ENCODE measurements around the gene RDH16.
"Not testable (repeated sequence)": the region's sequence is repeated elsewhere in the genome, so short reads cannot be mapped to it uniquely, and the experiment has no call there.

Gene RDH16

DNA sequence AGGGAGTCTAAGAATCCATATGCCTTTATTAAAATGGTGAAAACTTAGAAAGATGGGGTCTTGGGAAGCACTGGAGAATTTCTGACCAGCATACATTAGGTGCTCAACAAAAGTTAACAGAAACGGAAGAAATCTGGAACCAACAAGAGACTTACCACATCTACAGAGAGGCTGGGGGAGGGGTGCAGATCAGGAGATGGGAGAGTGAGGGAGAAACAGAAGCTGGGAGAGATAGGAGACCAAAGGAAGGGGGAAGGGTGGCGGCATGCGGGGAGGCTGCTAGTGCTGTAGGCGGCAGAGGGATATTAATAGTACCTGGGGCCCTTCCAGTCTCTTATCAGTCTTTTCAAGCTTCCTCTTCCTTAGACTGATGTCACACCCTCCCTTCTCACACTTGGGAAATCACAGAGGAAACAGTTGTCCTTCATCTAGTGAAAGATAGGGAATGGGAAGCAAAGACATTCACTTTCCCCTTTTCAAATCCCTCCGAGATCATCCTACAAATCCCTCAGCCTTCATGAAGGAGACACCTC lies 30.9 kb upstream of the RDH16 start:
- no peaks in the 10 kb centered on the region for H3K27me3 ChIP-seq (ENCODE audit: control insufficient read depth, insufficient read depth, low read length, poor library complexity, severe bottlenecking)
- WGBS, 2 experiments: 78 to 80% methylated on average over 5 of the region's 5 CpGs
- H3K27ac ChIP-seq (ENCODE audit: insufficient read depth, low read depth, low read length, poor library complexity, severe bottlenecking): no peak overlapping the region
- no peak overlapping the region for H3K4me3 ChIP-seq (ENCODE audit: insufficient read depth, low read depth, low read length)
- no peaks in the 10 kb centered on the region for H3K9me3 ChIP-seq (ENCODE audit: control insufficient read depth, low read length)
- no peaks in the 10 kb centered on the region for H3K4me1 ChIP-seq (ENCODE audit: control insufficient read depth, insufficient read depth, low read length)
- no peaks in the 10 kb centered on the region for H3K36me3 ChIP-seq (ENCODE audit: control insufficient read depth, insufficient read depth, low read length)

DNA sequence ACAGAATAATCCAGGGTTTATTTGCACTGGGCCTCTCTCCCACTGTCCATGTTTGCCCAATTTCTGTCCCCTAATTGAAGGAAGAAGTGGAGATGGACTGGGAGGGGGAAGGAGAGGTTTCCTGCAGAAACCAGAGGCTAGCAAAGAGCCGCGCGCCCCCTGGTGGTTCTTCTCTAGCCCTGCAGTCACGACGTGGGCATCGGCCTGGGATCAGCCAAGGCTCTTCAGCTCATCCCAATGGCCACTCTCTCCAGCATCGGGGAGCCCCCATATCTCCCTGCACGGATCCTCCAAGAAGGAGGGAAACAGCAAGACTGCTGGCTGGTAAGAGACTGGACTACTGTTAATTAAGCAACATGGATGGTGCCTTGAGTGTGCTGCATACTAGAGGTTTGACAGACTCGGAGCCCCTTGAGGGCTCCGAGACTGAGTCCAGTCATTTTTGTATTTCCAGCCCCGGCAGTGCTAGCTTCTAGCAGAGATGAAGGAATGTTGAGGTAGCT lies 30.2 kb upstream of the RDH16 start:
- 32 to 35% methylated on average over 11 of the region's 11 CpGs for WGBS, 2 experiments

GRCh38 chr12:56987011-56987410 lies 29.6 kb upstream of the RDH16 start:
- H3K36me3 ChIP-seq (ENCODE audit: control insufficient read depth, insufficient read depth, low read length): no peaks in the 10 kb centered on the region
- H3K27me3 ChIP-seq (ENCODE audit: control insufficient read depth, insufficient read depth, low read length, poor library complexity, severe bottlenecking): no peaks in the 10 kb centered on the region
- no peaks in the 10 kb centered on the region for H3K9me3 ChIP-seq (ENCODE audit: control insufficient read depth, low read length)
- no peak overlapping the region for H3K27ac ChIP-seq (ENCODE audit: insufficient read depth, low read depth, low read length, poor library complexity, severe bottlenecking)
- no peaks in the 10 kb centered on the region for H3K4me1 ChIP-seq (ENCODE audit: control insufficient read depth, insufficient read depth, low read length)
- no peak overlapping the region for H3K4me3 ChIP-seq (ENCODE audit: insufficient read depth, low read depth, low read length)

More for the DNA sequence above, 30.2 kb upstream of the RDH16 start:
- no peaks in the 10 kb centered on the region for H3K9me3 ChIP-seq (ENCODE audit: control insufficient read depth, low read length)
- H3K4me3 ChIP-seq (ENCODE audit: insufficient read depth, low read depth, low read length): no peak overlapping the region
- H3K4me1 ChIP-seq (ENCODE audit: control insufficient read depth, insufficient read depth, low read length): no peaks in the 10 kb centered on the region
- H3K27ac ChIP-seq (ENCODE audit: insufficient read depth, low read depth, low read length, poor library complexity, severe bottlenecking): no peak overlapping the region
- no peaks in the 10 kb centered on the region for H3K36me3 ChIP-seq (ENCODE audit: control insufficient read depth, insufficient read depth, low read length)
- H3K27me3 ChIP-seq (ENCODE audit: control insufficient read depth, insufficient read depth, low read length, poor library complexity, severe bottlenecking): no peaks in the 10 kb centered on the region

DNA sequence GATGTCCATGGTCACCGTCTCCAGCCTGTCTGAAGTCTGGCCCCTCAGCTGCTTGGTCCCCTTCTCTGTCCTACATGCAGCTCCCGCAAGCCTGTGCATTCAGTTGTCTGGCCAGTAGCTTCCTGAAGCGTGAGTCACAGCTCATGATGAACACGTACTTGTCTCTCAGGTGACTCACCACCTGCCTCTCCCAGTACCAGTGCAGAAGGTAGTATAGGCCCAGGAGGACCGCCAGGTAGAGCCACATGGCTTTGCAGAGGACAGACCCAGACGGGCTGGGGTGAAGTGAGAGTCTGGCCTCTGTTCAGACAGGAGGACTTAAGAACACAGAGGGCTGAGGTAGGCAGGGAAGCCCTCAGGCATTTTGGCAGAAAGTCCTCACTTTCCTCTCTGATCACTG lies 28.3 kb upstream of the RDH16 start:
- H3K4me1 ChIP-seq (ENCODE audit: control insufficient read depth, insufficient read depth, low read length); H3K4me3 ChIP-seq (ENCODE audit: insufficient read depth, low read depth, low read length); H3K27ac ChIP-seq (ENCODE audit: insufficient read depth, low read depth, low read length, poor library complexity, severe bottlenecking); H3K27me3 ChIP-seq (ENCODE audit: control insufficient read depth, insufficient read depth, low read length, poor library complexity, severe bottlenecking); H3K9me3 ChIP-seq (ENCODE audit: control insufficient read depth, low read length); H3K36me3 ChIP-seq (ENCODE audit: control insufficient read depth, insufficient read depth, low read length): not testable (repeated sequence)
- 74 to 85% methylated on average over 4 to 5 of the region's 6 CpGs for WGBS, 2 experiments

DNA sequence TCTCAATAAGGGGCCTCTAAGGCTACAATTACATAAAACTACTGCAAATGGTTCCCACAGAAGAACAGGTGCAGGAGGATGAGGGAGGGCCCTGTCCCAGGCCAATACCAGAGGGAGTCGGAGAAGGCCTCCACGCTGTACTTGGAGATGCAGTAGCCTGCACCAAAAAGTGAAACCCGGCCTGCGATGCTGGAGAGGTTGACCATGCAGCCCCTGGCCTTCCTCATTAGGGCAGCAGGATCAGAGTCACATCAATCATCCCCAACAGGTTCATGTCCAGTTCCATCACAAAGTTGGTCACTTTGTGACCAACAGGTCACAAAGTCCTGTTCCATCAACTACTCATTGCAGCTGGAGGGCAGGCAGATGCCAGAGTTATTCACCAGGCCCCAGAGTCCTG lies 26.0 kb upstream of the RDH16 start:
- no peak overlapping the region for H3K27ac ChIP-seq (ENCODE audit: insufficient read depth, low read depth, low read length, poor library complexity, severe bottlenecking)
- no peaks in the 10 kb centered on the region for H3K9me3 ChIP-seq (ENCODE audit: control insufficient read depth, low read length)
- H3K27me3 ChIP-seq (ENCODE audit: control insufficient read depth, insufficient read depth, low read length, poor library complexity, severe bottlenecking): no peaks in the 10 kb centered on the region
- no peak overlapping the region for H3K4me3 ChIP-seq (ENCODE audit: insufficient read depth, low read depth, low read length)
- 95 to 96% methylated on average over 4 of the region's 4 CpGs for WGBS, 2 experiments
- no peaks in the 10 kb centered on the region for H3K36me3 ChIP-seq (ENCODE audit: control insufficient read depth, insufficient read depth, low read length)
- H3K4me1 ChIP-seq (ENCODE audit: control insufficient read depth, insufficient read depth, low read length): no peaks in the 10 kb centered on the region

DNA sequence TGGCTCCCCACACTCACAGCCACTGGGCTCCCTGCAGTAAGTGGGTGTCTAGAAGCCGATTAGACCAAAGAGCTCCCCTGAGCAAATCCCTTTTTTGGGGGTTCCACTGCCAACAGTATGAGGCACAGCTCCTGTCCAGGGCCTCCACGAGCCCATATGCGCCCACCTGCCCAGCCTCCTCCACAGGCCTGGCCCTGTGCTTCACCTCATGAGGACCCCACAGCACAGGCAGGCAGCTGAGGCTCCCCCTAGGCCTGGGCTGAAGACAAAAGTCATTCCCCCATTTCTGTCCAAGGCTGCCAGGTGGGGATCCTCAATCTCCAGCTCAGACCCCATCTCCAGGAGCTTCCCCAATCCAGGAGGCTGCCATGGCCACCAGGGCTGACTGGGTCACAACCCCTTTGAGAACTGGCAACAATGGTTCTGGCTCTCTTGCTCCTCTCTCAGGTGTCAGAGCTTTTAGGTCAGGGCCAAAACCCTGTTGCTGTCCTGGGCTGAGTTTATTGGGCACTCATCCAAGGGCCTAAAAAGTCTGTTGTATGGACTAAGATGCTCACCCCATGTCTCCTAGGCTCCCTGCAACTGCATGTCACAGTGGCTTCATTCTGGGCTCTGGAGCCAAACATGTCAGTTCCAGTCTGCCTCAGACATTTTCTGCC lies 25.3 kb upstream of the RDH16 start:
- not testable (repeated sequence) for H3K9me3 ChIP-seq (ENCODE audit: control insufficient read depth, low read length); H3K36me3 ChIP-seq (ENCODE audit: control insufficient read depth, insufficient read depth, low read length); H3K4me1 ChIP-seq (ENCODE audit: control insufficient read depth, insufficient read depth, low read length); H3K27ac ChIP-seq (ENCODE audit: insufficient read depth, low read depth, low read length, poor library complexity, severe bottlenecking); H3K4me3 ChIP-seq (ENCODE audit: insufficient read depth, low read depth, low read length); H3K27me3 ChIP-seq (ENCODE audit: control insufficient read depth, insufficient read depth, low read length, poor library complexity, severe bottlenecking)
- WGBS, 2 experiments: 89 to 91% methylated on average over 3 of the region's 3 CpGs

GRCh38 chr12:56980941-56981530 lies 23.6 kb upstream of the RDH16 start:
- Histone ChIP-seq H3K36me3 (ENCODE audit: control insufficient read depth, insufficient read depth, low read length) (no peaks in the 10 kb centered on the region), H3K27ac (ENCODE audit: insufficient read depth, low read depth, low read length, poor library complexity, severe bottlenecking) (no peak overlapping the region), H3K4me1 (ENCODE audit: control insufficient read depth, insufficient read depth, low read length) (no peaks in the 10 kb centered on the region), H3K27me3 (ENCODE audit: control insufficient read depth, insufficient read depth, low read length, poor library complexity, severe bottlenecking) (no peaks in the 10 kb centered on the region), H3K4me3 (ENCODE audit: insufficient read depth, low read depth, low read length) (no peak overlapping the region), H3K9me3 (ENCODE audit: control insufficient read depth, low read length) (no peaks in the 10 kb centered on the region)
- 95 to 96% methylated on average over 4 of the region's 4 CpGs for WGBS, 2 experiments

DNA sequence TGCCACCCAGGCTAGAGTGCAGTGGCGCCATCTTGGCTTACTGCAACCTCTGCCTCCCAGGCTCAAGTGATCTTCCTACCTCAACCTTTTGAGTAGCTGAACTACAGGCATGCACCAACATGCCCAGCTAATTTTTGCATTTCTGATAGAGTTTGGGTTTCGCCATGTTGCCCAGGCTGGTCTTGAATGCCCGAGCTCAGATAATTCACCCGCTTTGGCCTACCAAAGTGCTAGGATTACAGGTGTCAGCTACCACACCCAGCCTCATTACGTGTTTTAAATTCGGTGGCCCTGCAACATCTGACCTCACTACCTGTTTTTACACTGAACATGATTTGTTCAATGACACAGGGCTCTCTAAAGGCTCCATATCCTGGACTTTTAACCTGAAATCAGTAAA lies 22.9 kb upstream of the RDH16 start:
- Histone ChIP-seq H3K36me3 (ENCODE audit: control insufficient read depth, insufficient read depth, low read length) (no peaks in the 10 kb centered on the region), H3K4me3 (ENCODE audit: insufficient read depth, low read depth, low read length) (no peak overlapping the region), H3K27ac (ENCODE audit: insufficient read depth, low read depth, low read length, poor library complexity, severe bottlenecking) (no peak overlapping the region), H3K27me3 (ENCODE audit: control insufficient read depth, insufficient read depth, low read length, poor library complexity, severe bottlenecking) (no peaks in the 10 kb centered on the region), H3K4me1 (ENCODE audit: control insufficient read depth, insufficient read depth, low read length) (no peaks in the 10 kb centered on the region), H3K9me3 (ENCODE audit: control insufficient read depth, low read length) (no peaks in the 10 kb centered on the region)
- WGBS, 2 experiments: 93 to 95% methylated on average over 6 of the region's 6 CpGs

GRCh38 chr12:56979628-56980027 lies 22.2 kb upstream of the RDH16 start:
- H3K9me3 ChIP-seq (ENCODE audit: control insufficient read depth, low read length): no peaks in the 10 kb centered on the region
- WGBS, 2 experiments: 95 to 96% methylated on average over 3 of the region's 3 CpGs

GRCh38 chr12:56978397-56979138 lies 21.2 kb upstream of the RDH16 start:
- Histone ChIP-seq H3K27ac (ENCODE audit: insufficient read depth, low read depth, low read length, poor library complexity, severe bottlenecking) (no peak overlapping the region), H3K9me3 (ENCODE audit: control insufficient read depth, low read length) (no peaks in the 10 kb centered on the region), H3K4me3 (ENCODE audit: insufficient read depth, low read depth, low read length) (no peak overlapping the region), H3K36me3 (ENCODE audit: control insufficient read depth, insufficient read depth, low read length) (no peaks in the 10 kb centered on the region), H3K4me1 (ENCODE audit: control insufficient read depth, insufficient read depth, low read length) (no peaks in the 10 kb centered on the region), H3K27me3 (ENCODE audit: control insufficient read depth, insufficient read depth, low read length, poor library complexity, severe bottlenecking) (no peaks in the 10 kb centered on the region)
- 91% methylated on average over 3 of the region's 3 CpGs for WGBS, 2 experiments

More at GRCh38 chr12:56979628-56980027, 22.2 kb upstream of the RDH16 start:
- no peak overlapping the region for H3K4me3 ChIP-seq (ENCODE audit: insufficient read depth, low read depth, low read length)
- no peaks in the 10 kb centered on the region for H3K36me3 ChIP-seq (ENCODE audit: control insufficient read depth, insufficient read depth, low read length)
- no peaks in the 10 kb centered on the region for H3K27me3 ChIP-seq (ENCODE audit: control insufficient read depth, insufficient read depth, low read length, poor library complexity, severe bottlenecking)
- H3K27ac ChIP-seq (ENCODE audit: insufficient read depth, low read depth, low read length, poor library complexity, severe bottlenecking): no peak overlapping the region
- H3K4me1 ChIP-seq (ENCODE audit: control insufficient read depth, insufficient read depth, low read length): no peaks in the 10 kb centered on the region
